ENCODE results near the gene PRAMEF14. TPM values are rescaled to one million over a fixed set of nuclear protein-coding genes. Genes with fewer than 3 reads are reported as not detected.
A peak's percentile ranks its signal among the peaks of the same experiment; 100 is the strongest.
"Not testable (repeated sequence)": the region's sequence is repeated elsewhere in the genome, so short reads cannot be mapped to it uniquely, and the experiment has no call there.

PRAMEF14 gene
- total RNA-seq, 4 donors from 2014 or later = not detected

- H3K36me3 ChIP-seq; H3K4me3 ChIP-seq; DNase-seq (ENCODE audit: extremely low spot score); intact Hi-C loops (cut with DNase I); H3K27ac ChIP-seq (replicated peaks in 1 of 4); H3K27me3 ChIP-seq; H3K9me3 ChIP-seq; H3K4me1 ChIP-seq: not testable (repeated sequence)
- TF ChIP-seq CTCF (IDR thresholded peaks at IDR 0.05) = peak; percentile 49 to 64 (median 51)
- WGBS = 7% methylated on average over 5 of the region's 5 CpGs
Observed at GRCh38 chr1:13356774-13357173, 9.8 kb upstream of the PRAMEF14 start.

GRCh38 chr1:13354475-13354874 is 7.5 kb upstream of the PRAMEF14 start:
- H3K4me3 ChIP-seq; H3K4me1 ChIP-seq; DNase-seq (ENCODE audit: extremely low spot score); H3K9me3 ChIP-seq; H3K36me3 ChIP-seq; intact Hi-C loops (cut with DNase I); H3K27ac ChIP-seq (replicated peaks in 1 of 4); H3K27me3 ChIP-seq: not testable (repeated sequence)
- no CpG with 5 or more reads among the region's 9 CpGs for WGBS

GRCh38 chr1:13353476-13353875 is 6.5 kb upstream of the PRAMEF14 start:
- H3K9me3 ChIP-seq; H3K36me3 ChIP-seq; intact Hi-C loops (cut with DNase I); H3K4me1 ChIP-seq; DNase-seq (ENCODE audit: extremely low spot score); H3K27ac ChIP-seq (replicated peaks in 1 of 4); H3K27me3 ChIP-seq; H3K4me3 ChIP-seq: not testable (repeated sequence)
- 86% methylated on average over 6 of the region's 8 CpGs for WGBS

GRCh38 chr1:13342496-13342895 is 4.4 kb downstream of the PRAMEF14 start:
- 72% methylated on average over 3 of the region's 8 CpGs for WGBS
- H3K4me3 ChIP-seq; H3K9me3 ChIP-seq; intact Hi-C loops (cut with DNase I); H3K27ac ChIP-seq (replicated peaks in 1 of 4); H3K36me3 ChIP-seq; DNase-seq (ENCODE audit: extremely low spot score); H3K27me3 ChIP-seq; H3K4me1 ChIP-seq: not testable (repeated sequence)

- H3K27me3 ChIP-seq; H3K9me3 ChIP-seq; H3K36me3 ChIP-seq; H3K4me3 ChIP-seq; intact Hi-C loops (cut with DNase I); H3K27ac ChIP-seq (replicated peaks in 1 of 4); DNase-seq (ENCODE audit: extremely low spot score); H3K4me1 ChIP-seq: not testable (repeated sequence)
- WGBS = 59% methylated on average over 4 of the region's 4 CpGs
Observed at GRCh38 chr1:13315281-13315680, 31.7 kb downstream of the PRAMEF14 start, which contains the start of gene PRAMEF15. Gene PRAMEF15, plus strand, starts transcription at chr1:13315581. Its CDS starts 2,827 bp downstream, at chr1:13318408.

- H3K4me3 ChIP-seq; intact Hi-C loops (cut with DNase I); DNase-seq (ENCODE audit: extremely low spot score); H3K4me1 ChIP-seq; H3K27me3 ChIP-seq; H3K27ac ChIP-seq (replicated peaks in 1 of 4); H3K9me3 ChIP-seq; H3K36me3 ChIP-seq: not testable (repeated sequence)
- no CpG with 5 or more reads among the region's 1 CpG for WGBS
Observed at GRCh38 chr1:13303239-13303638, 43.7 kb downstream of the PRAMEF14 start, which contains the start of gene PRAMEF33. Gene PRAMEF33, plus strand, starts transcription at chr1:13303539. Its CDS starts 2,416 bp downstream, at chr1:13305955.

- DNase-seq (ENCODE audit: extremely low spot score); H3K27ac ChIP-seq (replicated peaks in 1 of 4); intact Hi-C loops (cut with DNase I); H3K9me3 ChIP-seq; H3K27me3 ChIP-seq; H3K4me1 ChIP-seq; H3K4me3 ChIP-seq; H3K36me3 ChIP-seq: not testable (repeated sequence)
Observed at GRCh38 chr1:13302197-13302596, 44.7 kb downstream of the PRAMEF14 start.

- H3K27ac ChIP-seq (replicated peaks in 1 of 4); H3K9me3 ChIP-seq; H3K4me3 ChIP-seq; H3K36me3 ChIP-seq; H3K4me1 ChIP-seq; intact Hi-C loops (cut with DNase I); DNase-seq (ENCODE audit: extremely low spot score); H3K27me3 ChIP-seq: not testable (repeated sequence)
- 100% methylated on average over 2 of the region's 27 CpGs for WGBS
Observed at GRCh38 chr1:13298699-13299098, 48.2 kb downstream of the PRAMEF14 start.

GRCh38 chr1:13297216-13297931 is 49.6 kb downstream of the PRAMEF14 start:
- H3K4me1 ChIP-seq; H3K36me3 ChIP-seq; DNase-seq (ENCODE audit: extremely low spot score); H3K9me3 ChIP-seq; H3K4me3 ChIP-seq; H3K27me3 ChIP-seq; H3K27ac ChIP-seq (replicated peaks in 1 of 4); intact Hi-C loops (cut with DNase I): not testable (repeated sequence)
- WGBS = 83% methylated on average over 1 of the region's 5 CpGs

Other genes with a start within 250 kb of the PRAMEF14 start
- gene HNRNPCL2, start 230.3 kb downstream of the PRAMEF14 start, total RNA-seq = not detected
- gene PRAMEF26, start 191.1 kb downstream of the PRAMEF14 start, total RNA-seq = not detected
- gene HNRNPCL4, start 181.5 kb downstream of the PRAMEF14 start, total RNA-seq = not detected
- gene PRAMEF9, start 175.3 kb downstream of the PRAMEF14 start, total RNA-seq = not detected
- gene PRAMEF13, start 145.7 kb downstream of the PRAMEF14 start, total RNA-seq = not detected
- gene PRAMEF18, start 121.0 kb downstream of the PRAMEF14 start, total RNA-seq = not detected
- gene PRAMEF5, start 92.9 kb downstream of the PRAMEF14 start, total RNA-seq = not detected
- gene PRAMEF8, start 62.0 kb downstream of the PRAMEF14 start, total RNA-seq = not detected
- not detected for gene PRAMEF33, start 43.6 kb downstream of the PRAMEF14 start, total RNA-seq
- not detected for gene PRAMEF15, start 31.6 kb downstream of the PRAMEF14 start, total RNA-seq
- gene PRAMEF19, start 24.8 kb upstream of the PRAMEF14 start, total RNA-seq = not detected
- gene PRAMEF17, start 42.5 kb upstream of the PRAMEF14 start, total RNA-seq = not detected
- not detected for gene PRAMEF20, start 63.3 kb upstream of the PRAMEF14 start, total RNA-seq
- gene LRRC38, start 166.9 kb upstream of the PRAMEF14 start, total RNA-seq = under 1 TPM in 1 of 4 donors, not detected in 3; 0.17 TPM
- gene PDPN, start 236.7 kb upstream of the PRAMEF14 start, total RNA-seq = 10 to 100 TPM in 3 of 4 donors, 1 to 10 TPM in 1; 6.9 to 23.6 (median 17.1) TPM

All from esophagus muscularis mucosa (tissue), 4 donors.